HEK293 (cell line): ENCODE data around the gene INSYN2B.

Experiments
- CTCF ChIA-PET: fragments of 350-600 bp; formaldehyde crosslinking; extraction: SDS; loops from one replicate; lab custom pipeline; 2021; ENCODE audit warnings: antibody characterized with exemption; lab: Yijun Ruan, JAX
- POLR2A ChIA-PET: fragments of 300-600 bp; formaldehyde crosslinking; extraction: SDS; loops from one replicate; lab custom pipeline; 2020; ENCODE audit warnings: antibody characterized with exemption, inconsistent platforms; lab: Yijun Ruan, JAX
- H3K27ac ChIP-seq: fragments of 200-500 bp; sonication (Bioruptor generic); 2 replicates; pipeline ENCODE4 v1.5.1; 2014; ENCODE audit warnings: low read depth, low read length, control low read depth, inconsistent platforms; ENCODE audit errors: extremely low read depth
- H3K36me3 ChIP-seq, 2 experiments: fragments of 200-500 bp in 1 of 2; sonication (Bioruptor generic) in 1 of 2; 1 replicate in 1 of 2; 2 replicates in 1 of 2; pipeline ENCODE4 v1.5.1; 2014 to 2017; ENCODE audit warnings: inconsistent platforms in 2 of 2, low read length in 2 of 2; ENCODE audit not compliant: control insufficient read depth in 2 of 2, insufficient read depth in 1 of 2
- H3K4me1 ChIP-seq: fragments of 200-500 bp; sonication (Bioruptor generic); 2 replicates; pipeline ENCODE4 v1.5.1; 2014; ENCODE audit warnings: mild to moderate bottlenecking, low read length, inconsistent platforms; ENCODE audit not compliant: control insufficient read depth, insufficient read depth
- H3K4me3 ChIP-seq: 2 replicates; pipeline ENCODE4 v1.5.1; 2011; ENCODE audit warnings: low read depth, mild to moderate bottlenecking, control low read depth, low read length, moderate library complexity
- H3K9me3 ChIP-seq: fragments of 200-500 bp; sonication (Bioruptor generic); 2 replicates; pipeline ENCODE4 v1.5.1; 2014; ENCODE audit warnings: low read depth, low read length, inconsistent platforms; ENCODE audit not compliant: control insufficient read depth, insufficient read depth
- GLIS2 ChIP-seq: fragments of 450-650 bp; formaldehyde crosslinking; IDR thresholded peaks from 2 replicates; pipeline ENCODE4 v1.5.1; 2016; ENCODE audit warnings: missing biosample characterization, missing genetic modification characterization
- SCRT1 ChIP-seq: fragments of 450-650 bp; formaldehyde crosslinking; IDR thresholded peaks from 2 replicates; pipeline ENCODE4 v1.5.1; 2016; ENCODE audit warnings: missing biosample characterization, missing genetic modification characterization, borderline replicate concordance
- TRIM28 ChIP-seq: IDR thresholded peaks from 2 replicates; pipeline ENCODE4 v1.6.1; 2011; ENCODE audit warnings: low read length, control low read depth, borderline replicate concordance
- ZBTB17 ChIP-seq: fragments of 450-650 bp; formaldehyde crosslinking; IDR thresholded peaks from 2 replicates; pipeline ENCODE4 v1.5.1; 2016; ENCODE audit warnings: missing biosample characterization, missing genetic modification characterization
- ZEB2 ChIP-seq: fragments of 450-650 bp; formaldehyde crosslinking; IDR thresholded peaks from 2 replicates; pipeline ENCODE4 v1.5.1; 2016; ENCODE audit warnings: missing biosample characterization, missing genetic modification characterization
- ZFP37 ChIP-seq: fragments of 450-650 bp; formaldehyde crosslinking; IDR thresholded peaks from 2 replicates; pipeline ENCODE4 v1.5.1; 2016; ENCODE audit warnings: missing biosample characterization, missing genetic modification characterization
- ZNF132 ChIP-seq: fragments of 450-650 bp; formaldehyde crosslinking; IDR thresholded peaks from 2 replicates; pipeline ENCODE4 v1.5.1; 2017; ENCODE audit warnings: missing biosample characterization, missing genetic modification characterization, borderline replicate concordance
- ZNF138 ChIP-seq: fragments of 450-650 bp; formaldehyde crosslinking; IDR thresholded peaks from 2 replicates; pipeline ENCODE4 v1.5.1; 2016; ENCODE audit warnings: missing biosample characterization, missing genetic modification characterization, borderline replicate concordance
- ZNF174 ChIP-seq: fragments of 450-650 bp; formaldehyde crosslinking; IDR thresholded peaks from 2 replicates; pipeline ENCODE4 v1.5.0; 2017; ENCODE audit warnings: missing biosample characterization, mild to moderate bottlenecking, missing genetic modification characterization
- ZNF324 ChIP-seq: fragments of 450-650 bp; formaldehyde crosslinking; IDR thresholded peaks from 2 replicates; pipeline ENCODE4 v1.5.1; 2016; ENCODE audit warnings: missing biosample characterization, missing genetic modification characterization
- ZNF544 ChIP-seq: fragments of 450-650 bp; formaldehyde crosslinking; IDR thresholded peaks from 2 replicates; pipeline ENCODE4 v1.5.0; 2017; ENCODE audit warnings: missing biosample characterization, missing genetic modification characterization
- ZNF596 ChIP-seq: fragments of 450-650 bp; IDR thresholded peaks from 2 replicates; pipeline ENCODE4 v1.5.0; 2018; ENCODE audit warnings: missing biosample characterization, mild to moderate bottlenecking, missing genetic modification characterization, moderate library complexity
- ZNF624 ChIP-seq: fragments of 450-650 bp; formaldehyde crosslinking; IDR thresholded peaks from 2 replicates; pipeline ENCODE4 v1.5.1; 2017; ENCODE audit warnings: missing biosample characterization, missing genetic modification characterization
- ZNF660 ChIP-seq: fragments of 450-650 bp; IDR thresholded peaks from 2 replicates; pipeline ENCODE4 v1.5.1; 2018; ENCODE audit warnings: missing biosample characterization, mild to moderate bottlenecking, missing genetic modification characterization
- ZXDB ChIP-seq: fragments of 450-650 bp; formaldehyde crosslinking; IDR thresholded peaks from 2 replicates; pipeline ENCODE4 v1.5.1; 2016; ENCODE audit warnings: missing biosample characterization, missing genetic modification characterization
- TF ChIP-seq, protein P1 (sequence below): fragments of 450-650 bp; formaldehyde crosslinking; IDR thresholded peaks from 2 replicates; pipeline ENCODE4 v1.5.1; 2016; ENCODE audit warnings: missing biosample characterization, missing genetic modification characterization
- TF ChIP-seq, protein P2 (sequence below): fragments of 450-650 bp; formaldehyde crosslinking; conservative IDR thresholded peaks from 2 replicates; pipeline ENCODE4 v1.5.1; 2016; ENCODE audit warnings: low read depth, missing biosample characterization, missing genetic modification characterization
- TF ChIP-seq, protein P3 (sequence below): fragments of 450-650 bp; formaldehyde crosslinking; IDR thresholded peaks from 2 replicates; pipeline ENCODE4 v1.5.1; 2016; ENCODE audit warnings: missing biosample characterization, missing genetic modification characterization
- TF ChIP-seq, protein P4 (sequence below): fragments of 450-650 bp; formaldehyde crosslinking; IDR thresholded peaks from 2 replicates; pipeline ENCODE4 v1.5.1; 2016; ENCODE audit warnings: missing biosample characterization, missing genetic modification characterization
- TF ChIP-seq, protein P5 (sequence below): fragments of 450-650 bp; IDR thresholded peaks from 2 replicates; pipeline ENCODE4 v1.5.1; 2018; ENCODE audit warnings: missing biosample characterization, mild to moderate bottlenecking, missing genetic modification characterization
- TF ChIP-seq, protein P6 (sequence below): fragments of 450-650 bp; formaldehyde crosslinking; IDR thresholded peaks from 2 replicates; pipeline ENCODE4 v1.5.1; 2017; ENCODE audit warnings: missing biosample characterization, missing genetic modification characterization

Gene INSYN2B

DNA sequence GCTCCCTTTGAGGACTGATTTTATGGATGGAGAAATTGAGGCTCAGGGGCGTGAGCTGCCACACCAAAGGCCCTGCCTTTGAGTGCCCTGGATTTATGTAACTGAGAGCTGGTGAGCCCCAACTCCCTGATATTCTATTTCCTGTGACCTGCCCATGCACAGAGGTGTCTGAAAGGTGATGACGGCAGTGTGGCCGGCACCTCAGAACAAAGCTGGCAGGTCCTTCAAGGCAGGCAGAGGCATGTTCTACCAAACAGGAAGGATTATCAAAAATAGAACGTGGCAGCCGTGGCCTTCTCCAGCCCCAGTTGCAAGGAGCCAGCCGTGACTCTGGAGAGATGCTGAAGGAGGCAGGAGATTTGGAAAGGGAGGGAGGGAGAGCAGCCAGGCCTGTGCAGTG, 36.2 kb downstream of the INSYN2B start (continued):
- TF ChIP-seq, protein P1, sequence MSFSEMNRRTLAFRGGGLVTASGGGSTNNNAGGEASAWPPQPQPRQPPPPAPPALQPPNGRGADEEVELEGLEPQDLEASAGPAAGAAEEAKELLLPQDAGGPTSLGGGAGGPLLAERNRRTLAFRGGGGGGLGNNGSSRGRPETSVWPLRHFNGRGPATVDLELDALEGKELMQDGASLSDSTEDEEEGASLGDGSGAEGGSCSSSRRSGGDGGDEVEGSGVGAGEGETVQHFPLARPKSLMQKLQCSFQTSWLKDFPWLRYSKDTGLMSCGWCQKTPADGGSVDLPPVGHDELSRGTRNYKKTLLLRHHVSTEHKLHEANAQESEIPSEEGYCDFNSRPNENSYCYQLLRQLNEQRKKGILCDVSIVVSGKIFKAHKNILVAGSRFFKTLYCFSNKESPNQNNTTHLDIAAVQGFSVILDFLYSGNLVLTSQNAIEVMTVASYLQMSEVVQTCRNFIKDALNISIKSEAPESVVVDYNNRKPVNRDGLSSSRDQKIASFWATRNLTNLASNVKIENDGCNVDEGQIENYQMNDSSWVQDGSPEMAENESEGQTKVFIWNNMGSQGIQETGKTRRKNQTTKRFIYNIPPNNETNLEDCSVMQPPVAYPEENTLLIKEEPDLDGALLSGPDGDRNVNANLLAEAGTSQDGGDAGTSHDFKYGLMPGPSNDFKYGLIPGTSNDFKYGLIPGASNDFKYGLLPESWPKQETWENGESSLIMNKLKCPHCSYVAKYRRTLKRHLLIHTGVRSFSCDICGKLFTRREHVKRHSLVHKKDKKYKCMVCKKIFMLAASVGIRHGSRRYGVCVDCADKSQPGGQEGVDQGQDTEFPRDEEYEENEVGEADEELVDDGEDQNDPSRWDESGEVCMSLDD (tag by site-specific recombination), result no peak
- no peak for TF ChIP-seq ZNF174 (tag by site-specific recombination)
- TF ChIP-seq, protein P2, sequence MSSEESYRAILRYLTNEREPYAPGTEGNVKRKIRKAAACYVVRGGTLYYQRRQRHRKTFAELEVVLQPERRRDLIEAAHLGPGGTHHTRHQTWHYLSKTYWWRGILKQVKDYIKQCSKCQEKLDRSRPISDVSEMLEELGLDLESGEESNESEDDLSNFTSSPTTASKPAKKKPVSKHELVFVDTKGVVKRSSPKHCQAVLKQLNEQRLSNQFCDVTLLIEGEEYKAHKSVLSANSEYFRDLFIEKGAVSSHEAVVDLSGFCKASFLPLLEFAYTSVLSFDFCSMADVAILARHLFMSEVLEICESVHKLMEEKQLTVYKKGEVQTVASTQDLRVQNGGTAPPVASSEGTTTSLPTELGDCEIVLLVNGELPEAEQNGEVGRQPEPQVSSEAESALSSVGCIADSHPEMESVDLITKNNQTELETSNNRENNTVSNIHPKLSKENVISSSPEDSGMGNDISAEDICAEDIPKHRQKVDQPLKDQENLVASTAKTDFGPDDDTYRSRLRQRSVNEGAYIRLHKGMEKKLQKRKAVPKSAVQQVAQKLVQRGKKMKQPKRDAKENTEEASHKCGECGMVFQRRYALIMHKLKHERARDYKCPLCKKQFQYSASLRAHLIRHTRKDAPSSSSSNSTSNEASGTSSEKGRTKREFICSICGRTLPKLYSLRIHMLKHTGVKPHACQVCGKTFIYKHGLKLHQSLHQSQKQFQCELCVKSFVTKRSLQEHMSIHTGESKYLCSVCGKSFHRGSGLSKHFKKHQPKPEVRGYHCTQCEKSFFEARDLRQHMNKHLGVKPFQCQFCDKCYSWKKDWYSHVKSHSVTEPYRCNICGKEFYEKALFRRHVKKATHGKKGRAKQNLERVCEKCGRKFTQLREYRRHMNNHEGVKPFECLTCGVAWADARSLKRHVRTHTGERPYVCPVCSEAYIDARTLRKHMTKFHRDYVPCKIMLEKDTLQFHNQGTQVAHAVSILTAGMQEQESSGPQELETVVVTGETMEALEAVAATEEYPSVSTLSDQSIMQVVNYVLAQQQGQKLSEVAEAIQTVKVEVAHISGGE (tag by site-specific recombination), result no peak
- TF ChIP-seq ZXDB (tag by site-specific recombination), result no peak
- no peak for TF ChIP-seq ZNF132 (tag by site-specific recombination)
- TF ChIP-seq ZBTB17 (tag by site-specific recombination), result no peak
- no peak for TF ChIP-seq ZNF596 (tag by site-specific recombination)
- no peak for TF ChIP-seq ZNF138 (tag by site-specific recombination)
- no peak for TF ChIP-seq ZNF624 (tag by site-specific recombination)
- TF ChIP-seq ZNF660, result no peak

DNA sequence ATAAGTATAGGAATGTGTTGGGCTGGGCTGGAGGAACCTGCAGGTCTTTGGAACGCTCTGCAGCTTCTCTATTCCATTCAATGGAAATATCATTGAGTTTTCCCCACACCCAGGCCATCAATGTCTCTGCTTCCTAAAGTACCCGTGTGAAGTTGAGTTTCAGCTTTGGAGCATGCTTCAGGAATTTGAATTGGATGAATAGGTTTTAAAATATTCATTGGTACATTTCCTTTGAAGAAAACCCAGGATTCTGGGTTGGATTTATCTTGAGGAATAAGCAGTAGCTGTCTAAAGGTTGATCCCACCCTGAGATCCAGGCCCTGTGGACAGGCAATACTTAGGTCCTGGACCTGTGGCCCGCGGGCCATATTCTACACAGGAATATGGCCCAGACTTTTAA, 37.3 kb downstream of the INSYN2B start:
- CTCF ChIA-PET, result no interaction called here
- Histone ChIP-seq H3K36me3 (no peaks in the 10 kb centered on the region), H3K4me3 (no peak overlapping the region), H3K4me1 (no peaks in the 10 kb centered on the region), H3K27ac (no peak overlapping the region), H3K9me3 (no peaks in the 10 kb centered on the region)
- POLR2A ChIA-PET, result no interaction called here
- no peak for TF ChIP-seq ZFP37 (tag by site-specific recombination)
- TF ChIP-seq ZEB2 (tag by site-specific recombination), result no peak
- no peak for TF ChIP-seq ZNF544
- TF ChIP-seq ZNF174 (tag by site-specific recombination), result no peak
- no peak for TF ChIP-seq TRIM28
- TF ChIP-seq SCRT1 (tag by site-specific recombination), result no peak
- TF ChIP-seq ZNF324 (tag by site-specific recombination), result no peak
- TF ChIP-seq, protein P3, sequence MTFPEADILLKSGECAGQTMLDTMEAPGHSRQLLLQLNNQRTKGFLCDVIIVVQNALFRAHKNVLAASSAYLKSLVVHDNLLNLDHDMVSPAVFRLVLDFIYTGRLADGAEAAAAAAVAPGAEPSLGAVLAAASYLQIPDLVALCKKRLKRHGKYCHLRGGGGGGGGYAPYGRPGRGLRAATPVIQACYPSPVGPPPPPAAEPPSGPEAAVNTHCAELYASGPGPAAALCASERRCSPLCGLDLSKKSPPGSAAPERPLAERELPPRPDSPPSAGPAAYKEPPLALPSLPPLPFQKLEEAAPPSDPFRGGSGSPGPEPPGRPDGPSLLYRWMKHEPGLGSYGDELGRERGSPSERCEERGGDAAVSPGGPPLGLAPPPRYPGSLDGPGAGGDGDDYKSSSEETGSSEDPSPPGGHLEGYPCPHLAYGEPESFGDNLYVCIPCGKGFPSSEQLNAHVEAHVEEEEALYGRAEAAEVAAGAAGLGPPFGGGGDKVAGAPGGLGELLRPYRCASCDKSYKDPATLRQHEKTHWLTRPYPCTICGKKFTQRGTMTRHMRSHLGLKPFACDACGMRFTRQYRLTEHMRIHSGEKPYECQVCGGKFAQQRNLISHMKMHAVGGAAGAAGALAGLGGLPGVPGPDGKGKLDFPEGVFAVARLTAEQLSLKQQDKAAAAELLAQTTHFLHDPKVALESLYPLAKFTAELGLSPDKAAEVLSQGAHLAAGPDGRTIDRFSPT (tag by site-specific recombination), result no peak
- TF ChIP-seq GLIS2 (tag by site-specific recombination), result no peak
- TF ChIP-seq, protein P4, sequence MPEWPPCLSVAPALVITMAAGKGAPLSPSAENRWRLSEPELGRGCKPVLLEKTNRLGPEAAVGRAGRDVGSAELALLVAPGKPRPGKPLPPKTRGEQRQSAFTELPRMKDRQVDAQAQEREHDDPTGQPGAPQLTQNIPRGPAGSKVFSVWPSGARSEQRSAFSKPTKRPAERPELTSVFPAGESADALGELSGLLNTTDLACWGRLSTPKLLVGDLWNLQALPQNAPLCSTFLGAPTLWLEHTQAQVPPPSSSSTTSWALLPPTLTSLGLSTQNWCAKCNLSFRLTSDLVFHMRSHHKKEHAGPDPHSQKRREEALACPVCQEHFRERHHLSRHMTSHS (tag by site-specific recombination), result no peak
- TF ChIP-seq, protein P5, sequence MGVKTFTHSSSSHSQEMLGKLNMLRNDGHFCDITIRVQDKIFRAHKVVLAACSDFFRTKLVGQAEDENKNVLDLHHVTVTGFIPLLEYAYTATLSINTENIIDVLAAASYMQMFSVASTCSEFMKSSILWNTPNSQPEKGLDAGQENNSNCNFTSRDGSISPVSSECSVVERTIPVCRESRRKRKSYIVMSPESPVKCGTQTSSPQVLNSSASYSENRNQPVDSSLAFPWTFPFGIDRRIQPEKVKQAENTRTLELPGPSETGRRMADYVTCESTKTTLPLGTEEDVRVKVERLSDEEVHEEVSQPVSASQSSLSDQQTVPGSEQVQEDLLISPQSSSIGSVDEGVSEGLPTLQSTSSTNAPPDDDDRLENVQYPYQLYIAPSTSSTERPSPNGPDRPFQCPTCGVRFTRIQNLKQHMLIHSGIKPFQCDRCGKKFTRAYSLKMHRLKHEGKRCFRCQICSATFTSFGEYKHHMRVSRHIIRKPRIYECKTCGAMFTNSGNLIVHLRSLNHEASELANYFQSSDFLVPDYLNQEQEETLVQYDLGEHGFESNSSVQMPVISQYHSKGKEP (tag by site-specific recombination), result no peak
- TF ChIP-seq, protein P6, sequence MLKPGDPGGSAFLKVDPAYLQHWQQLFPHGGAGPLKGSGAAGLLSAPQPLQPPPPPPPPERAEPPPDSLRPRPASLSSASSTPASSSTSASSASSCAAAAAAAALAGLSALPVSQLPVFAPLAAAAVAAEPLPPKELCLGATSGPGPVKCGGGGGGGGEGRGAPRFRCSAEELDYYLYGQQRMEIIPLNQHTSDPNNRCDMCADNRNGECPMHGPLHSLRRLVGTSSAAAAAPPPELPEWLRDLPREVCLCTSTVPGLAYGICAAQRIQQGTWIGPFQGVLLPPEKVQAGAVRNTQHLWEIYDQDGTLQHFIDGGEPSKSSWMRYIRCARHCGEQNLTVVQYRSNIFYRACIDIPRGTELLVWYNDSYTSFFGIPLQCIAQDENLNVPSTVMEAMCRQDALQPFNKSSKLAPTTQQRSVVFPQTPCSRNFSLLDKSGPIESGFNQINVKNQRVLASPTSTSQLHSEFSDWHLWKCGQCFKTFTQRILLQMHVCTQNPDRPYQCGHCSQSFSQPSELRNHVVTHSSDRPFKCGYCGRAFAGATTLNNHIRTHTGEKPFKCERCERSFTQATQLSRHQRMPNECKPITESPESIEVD (tag by site-specific recombination), result no peak
